GM19035 (cell line): ENCODE measurements around the gene CCDC28B.
"Not testable (repeated sequence)": the region's sequence is repeated elsewhere in the genome, so short reads cannot be mapped to it uniquely, and the experiment has no call there.

Source experiments
- ATAC-seq: cut with Tn5 transposase; IDR thresholded peaks from one replicate; pipeline ENCODE4 v1.9.1; 2021; ENCODE audit not compliant: unreplicated experiment

Gene CCDC28B

DNA sequence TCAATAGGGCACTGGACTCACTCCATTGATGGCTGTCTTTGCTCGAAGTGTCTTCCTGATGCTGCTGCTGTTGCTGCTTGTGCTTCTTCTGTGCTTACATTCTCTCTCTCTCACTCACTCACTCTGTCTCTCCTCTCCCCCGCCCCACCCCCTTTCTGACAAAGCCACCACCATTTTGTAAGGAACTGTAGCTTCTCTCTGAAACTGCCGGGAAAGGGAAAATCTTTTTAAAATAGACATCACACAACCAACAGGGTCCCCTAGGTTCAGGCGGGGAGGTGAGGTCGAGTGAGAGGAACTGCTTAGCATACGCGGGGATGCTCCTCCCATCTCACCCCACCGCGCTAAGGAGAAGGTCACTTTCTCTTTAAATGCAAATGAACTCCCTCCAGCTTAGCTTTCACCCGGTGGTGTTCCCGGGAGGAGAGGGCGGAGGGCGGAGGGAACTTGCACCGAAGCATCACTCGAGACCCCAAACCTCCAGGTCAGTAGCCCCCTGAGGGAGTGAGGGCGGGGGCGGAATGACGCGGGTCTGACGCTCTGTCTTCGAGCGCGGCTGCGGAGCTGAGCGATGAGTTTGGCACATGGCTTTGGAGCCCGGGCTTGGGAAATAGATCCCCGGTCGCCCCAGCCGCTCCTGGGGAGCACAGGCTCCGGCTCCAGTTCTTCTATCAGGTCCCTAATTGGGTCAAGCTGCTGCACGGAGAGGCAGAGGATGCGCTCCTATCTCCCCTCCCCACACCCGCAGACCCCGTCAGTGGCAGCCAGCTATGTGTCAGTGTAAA, at the start of gene CCDC28B:
TSS of gene CCDC28B (plus strand) at position 370 of the 785 bp plus-strand sequence. CDS start 1,341 bp downstream, outside the sequence.
- no peak for ATAC-seq

DNA sequence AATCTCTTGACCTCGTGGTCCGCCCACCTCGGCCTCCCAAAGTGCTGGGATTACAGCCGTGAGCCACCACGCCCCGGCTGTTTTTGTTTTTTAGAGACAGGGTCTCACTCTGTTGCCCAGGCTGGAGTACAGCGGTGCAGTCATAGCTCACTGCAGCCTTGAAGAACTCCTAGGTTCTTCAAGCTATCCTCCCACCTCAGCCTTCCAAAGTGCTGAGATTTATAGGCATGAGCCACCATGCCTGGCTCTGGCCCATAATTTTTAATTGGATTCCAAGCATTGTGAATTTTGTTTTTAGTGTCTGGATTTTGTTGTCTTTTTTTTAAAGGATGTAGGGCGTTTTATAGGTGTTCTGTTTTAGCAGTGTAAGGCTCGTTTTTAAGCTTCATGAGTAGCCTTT, 49.5 kb upstream of the CCDC28B start:
- ATAC-seq, result no peak

DNA sequence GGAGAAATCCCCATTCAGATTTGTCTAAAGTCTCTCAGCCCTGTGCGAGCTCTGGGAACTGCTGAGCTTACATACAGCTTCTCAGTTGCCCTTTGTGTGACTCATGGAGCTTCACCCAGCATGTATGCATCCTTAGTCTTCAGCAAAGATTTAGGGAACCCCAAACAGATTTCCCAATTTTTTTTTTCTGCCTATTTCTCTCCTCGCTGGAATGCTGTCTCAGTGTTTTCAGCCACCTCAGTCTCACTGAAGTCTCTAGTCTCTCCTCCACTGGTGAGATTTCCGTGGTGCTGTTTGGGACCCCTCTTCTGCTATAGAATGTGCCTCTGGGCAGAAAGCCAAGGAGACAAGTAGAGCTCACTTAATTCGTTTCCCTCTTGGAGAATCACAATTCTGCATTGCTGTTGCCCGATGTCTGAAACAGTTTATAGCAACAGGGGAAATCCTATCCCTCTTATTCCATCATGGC, 49.0 kb upstream of the CCDC28B start:
- no peak for ATAC-seq

DNA sequence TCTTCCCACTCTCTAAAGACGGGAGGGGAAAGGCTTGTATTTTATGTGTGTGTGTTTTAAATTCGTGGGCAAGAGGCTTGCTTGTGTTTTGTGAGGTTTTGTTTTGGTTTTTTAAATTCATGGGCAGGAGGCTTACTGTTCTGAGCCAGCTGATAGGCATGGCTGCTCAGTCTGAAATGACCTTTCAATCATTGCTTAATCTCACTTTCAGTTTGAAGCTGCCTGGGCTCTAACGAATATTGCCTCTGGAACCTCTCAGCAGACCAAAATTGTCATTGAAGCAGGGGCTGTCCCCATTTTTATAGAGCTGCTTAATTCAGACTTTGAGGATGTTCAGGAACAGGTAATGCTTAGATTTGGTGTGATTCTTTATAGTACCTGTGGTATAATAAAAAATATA, 41.2 kb upstream of the CCDC28B start:
- no peak for ATAC-seq

DNA sequence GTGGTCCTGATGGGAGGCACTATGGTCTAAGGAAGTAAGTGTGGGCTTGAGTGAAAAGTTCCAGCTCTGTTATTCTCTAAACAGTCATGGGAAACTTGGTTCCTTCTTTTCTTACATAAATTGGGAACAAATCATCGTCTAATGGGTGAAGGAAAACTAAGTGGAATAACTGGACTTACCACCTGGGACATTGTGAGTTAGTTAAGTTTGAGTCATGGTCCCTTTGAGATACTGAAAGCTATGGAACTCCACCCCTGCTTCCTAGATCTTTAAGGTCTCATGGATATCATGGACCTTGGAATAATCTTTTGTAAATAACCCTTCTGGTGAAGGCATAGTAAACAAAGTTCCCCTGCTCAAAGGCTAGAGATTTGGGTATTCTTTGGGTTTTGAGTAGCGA, 37.0 kb upstream of the CCDC28B start:
- ATAC-seq, result no peak

DNA sequence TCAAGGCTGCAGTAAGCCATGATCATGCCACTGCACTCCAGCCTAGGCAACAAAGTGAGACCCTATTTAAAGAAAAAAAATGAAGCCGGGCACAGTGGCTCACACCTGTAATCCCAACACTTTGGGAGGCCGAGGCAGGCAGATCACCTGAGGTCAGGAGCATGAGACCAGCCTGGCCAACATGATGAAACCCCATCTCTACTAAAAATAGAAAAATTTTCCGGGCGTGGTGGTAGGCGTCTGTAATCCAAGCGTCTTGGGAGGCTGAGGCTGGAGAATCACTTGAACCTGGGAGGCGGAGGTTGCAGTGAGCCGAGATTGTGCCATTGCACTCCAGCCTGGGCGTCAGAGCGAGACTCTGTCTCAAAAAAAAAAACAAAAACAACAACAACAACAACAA, 34.8 kb upstream of the CCDC28B start:
- not testable (repeated sequence) for ATAC-seq

DNA sequence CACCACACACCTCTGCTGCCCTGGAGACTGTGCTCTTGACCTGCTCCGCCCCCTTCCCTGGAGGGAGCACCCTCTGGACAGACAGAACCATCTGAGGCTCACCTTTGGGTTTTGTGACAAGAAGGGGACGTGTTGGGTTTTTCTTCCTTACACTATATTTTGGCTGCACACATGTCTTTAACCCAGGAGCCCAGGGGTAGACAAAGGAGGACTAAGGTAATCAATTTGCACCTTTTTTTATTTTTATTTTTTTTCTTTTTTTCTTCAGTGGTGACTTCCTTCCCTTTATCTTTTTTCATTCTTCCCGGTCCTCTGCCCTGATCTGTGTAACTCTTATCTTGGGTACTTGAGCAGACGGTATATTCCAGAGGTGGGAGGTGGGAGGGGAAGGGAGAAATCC, 29.4 kb upstream of the CCDC28B start:
- no peak for ATAC-seq

DNA sequence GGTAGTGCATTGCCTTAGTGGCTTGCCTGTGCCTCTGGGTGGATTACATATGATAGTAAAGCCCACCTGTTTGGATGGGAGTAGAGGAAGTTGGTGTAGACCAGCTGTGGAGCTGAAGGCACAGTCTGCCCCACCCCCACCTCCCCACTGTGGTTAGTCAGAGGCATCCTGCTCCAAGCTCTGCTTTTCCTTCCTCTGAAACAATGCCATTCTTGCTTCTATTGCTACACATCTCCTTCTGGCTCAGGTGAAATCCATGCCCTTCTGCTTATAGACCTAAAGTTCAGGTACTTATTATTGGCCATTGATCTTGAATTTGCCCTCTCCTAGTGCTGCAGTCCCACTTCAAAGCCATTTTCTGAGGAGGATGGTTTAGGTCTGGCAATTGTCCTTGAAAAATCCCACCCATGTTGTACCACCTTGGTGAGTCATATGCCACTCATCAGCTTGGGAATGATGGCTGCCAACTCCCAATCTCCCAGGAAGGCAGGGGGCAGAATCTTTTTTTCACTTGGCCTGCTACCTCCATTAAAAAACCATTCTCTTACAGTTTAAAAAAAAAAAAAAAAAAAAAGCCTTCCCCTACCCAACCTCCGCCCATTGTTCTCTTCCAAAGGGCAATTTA, 27.7 kb upstream of the CCDC28B start:
- no peak for ATAC-seq

DNA sequence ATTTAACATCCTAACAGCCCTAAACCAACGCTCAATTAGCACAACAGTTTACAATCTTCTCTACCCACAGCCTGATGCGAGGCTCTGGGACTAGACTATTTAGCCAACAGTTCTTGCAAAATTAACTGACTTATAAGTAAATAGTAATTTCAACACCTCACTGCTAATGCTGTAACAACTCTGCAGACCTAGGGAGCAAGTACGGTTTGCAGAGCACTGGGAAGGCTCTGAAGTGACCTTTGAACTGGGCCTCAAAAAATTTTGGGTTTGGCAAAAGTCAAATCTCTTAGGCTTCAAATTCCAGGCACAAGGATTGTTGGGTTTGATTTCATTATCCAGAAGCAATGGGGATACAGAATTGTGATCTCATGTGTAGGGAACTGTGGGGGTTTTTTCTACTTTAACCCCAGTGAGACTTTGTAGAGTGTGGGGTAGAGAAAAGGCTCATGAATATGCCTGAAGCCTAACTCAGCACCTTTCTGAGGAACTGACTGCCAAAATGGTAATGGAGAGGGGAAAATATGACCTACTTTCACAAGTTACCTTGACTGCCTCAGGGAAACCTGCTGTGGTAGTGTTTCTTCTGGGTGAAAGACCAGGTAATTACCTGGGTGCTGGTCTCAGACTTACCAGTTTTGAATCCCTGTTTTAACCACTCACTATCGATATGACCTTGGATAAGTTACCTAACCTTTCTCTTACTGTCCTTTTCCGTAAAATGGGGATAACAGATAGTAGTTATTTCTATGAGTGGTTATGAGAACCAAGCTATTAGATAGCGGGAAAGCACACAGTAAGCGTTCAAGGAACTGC, 21.8 kb upstream of the CCDC28B start:
- no peak for ATAC-seq

DNA sequence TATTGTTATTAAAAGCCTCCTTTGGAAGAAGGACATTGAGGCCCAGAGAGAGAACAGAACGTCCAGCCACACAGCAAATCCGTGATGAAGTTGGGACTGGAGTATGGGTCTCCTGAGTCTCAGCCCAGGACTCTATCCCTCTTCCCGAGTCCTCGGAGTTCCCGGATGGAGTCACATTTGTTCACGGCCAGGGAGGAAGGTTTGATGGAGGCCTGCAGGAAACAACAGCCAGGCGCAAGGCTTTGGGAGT, 21.3 kb upstream of the CCDC28B start:
- peak; percentile 2 for ATAC-seq

DNA sequence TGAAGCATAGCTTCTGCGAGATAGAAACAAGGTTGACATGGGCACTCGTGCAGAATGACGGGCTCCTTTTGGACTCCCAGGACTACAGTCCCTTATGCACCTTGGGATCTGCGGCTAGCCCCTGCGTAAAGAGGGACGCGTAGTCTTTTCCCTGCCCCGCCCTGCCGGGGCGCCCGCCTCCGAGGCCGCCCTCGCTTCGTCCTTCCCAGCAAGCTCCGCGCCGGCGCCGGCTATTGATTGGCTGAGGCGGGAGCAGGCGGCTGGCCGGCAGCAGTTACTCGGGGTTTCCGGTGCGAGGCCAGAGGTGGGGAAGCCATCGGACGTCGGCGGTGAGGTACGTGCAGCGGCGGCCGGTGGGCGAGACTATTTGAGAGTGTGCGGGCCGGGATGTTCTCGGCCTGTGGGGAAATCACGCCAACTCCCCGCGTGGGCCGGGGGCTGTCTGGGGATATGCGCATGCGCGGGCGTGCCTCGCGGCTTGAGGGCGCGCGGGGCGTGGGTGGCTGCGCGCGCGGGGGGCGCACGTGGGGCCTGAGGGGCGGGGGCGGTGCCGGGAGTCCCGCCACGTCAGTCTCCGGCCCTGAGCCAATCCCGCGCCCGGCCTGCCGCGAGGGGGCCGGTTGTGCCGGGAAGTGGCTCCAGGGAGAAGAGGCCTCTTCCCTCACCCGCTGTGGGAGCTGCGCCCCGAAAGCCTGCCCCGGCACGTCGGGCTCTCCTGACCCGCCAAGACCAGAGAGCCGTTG, 20.8 kb upstream of the CCDC28B start, which contains the start of gene TXLNA:
TSS of gene TXLNA (plus strand) at position 233 of the 743 bp plus-strand sequence. CDS start 671 bp downstream, outside the sequence.
- ATAC-seq, result peak; percentile 88

DNA sequence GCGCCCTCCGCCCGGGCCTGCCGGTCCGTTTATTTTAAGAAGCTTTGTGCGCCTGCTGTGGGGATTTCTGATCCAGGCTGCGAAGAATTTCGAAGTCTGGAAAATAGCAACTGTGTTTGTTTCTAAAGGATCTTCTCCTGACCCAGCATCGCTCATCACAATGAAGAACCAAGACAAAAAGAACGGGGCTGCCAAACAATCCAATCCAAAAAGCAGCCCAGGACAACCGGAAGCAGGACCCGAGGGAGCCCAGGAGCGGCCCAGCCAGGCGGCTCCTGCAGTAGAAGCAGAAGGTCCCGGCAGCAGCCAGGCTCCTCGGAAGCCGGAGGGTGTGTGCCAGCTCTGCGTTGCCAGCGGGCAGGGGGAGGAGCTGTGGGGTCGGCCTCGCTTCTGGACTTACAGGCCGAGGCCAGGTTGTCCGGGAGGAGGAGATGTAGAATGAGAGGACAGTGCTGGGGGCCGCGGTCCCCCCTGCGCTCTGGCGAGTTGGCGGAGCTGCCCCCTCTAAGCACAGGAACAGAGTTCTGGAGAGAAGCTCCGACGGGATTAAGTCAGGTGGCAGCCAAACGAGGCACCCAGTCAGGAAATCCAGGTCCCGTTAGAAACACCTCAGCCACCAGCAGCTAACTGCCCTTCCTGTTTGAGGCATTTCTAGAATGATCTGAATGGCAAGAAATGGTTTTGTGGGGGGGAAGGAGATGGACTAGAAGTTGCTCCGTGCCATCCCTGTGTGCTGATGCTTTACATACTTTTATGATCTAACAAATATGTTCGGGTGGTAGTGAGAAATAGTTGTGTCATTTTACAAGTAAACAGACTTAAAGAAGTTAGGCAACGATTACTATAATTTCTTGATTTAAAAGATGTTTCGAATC, 20.0 kb upstream of the CCDC28B start:
- no peak for ATAC-seq

DNA sequence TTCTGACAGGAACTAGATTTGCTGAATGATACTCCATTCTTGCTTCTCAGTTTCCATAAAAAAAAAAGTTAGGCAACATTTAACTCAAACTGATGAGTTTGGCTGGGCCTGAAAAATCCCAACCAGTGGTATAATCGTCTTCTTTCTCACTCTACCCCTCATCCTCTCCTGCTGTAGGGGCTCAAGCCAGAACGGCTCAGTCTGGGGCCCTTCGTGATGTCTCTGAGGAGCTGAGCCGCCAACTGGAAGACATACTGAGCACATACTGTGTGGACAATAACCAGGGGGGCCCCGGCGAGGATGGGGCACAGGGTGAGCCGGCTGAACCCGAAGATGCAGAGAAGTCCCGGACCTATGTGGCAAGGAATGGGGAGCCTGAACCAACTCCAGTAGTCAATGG, 19.3 kb upstream of the CCDC28B start:
- no peak for ATAC-seq

DNA sequence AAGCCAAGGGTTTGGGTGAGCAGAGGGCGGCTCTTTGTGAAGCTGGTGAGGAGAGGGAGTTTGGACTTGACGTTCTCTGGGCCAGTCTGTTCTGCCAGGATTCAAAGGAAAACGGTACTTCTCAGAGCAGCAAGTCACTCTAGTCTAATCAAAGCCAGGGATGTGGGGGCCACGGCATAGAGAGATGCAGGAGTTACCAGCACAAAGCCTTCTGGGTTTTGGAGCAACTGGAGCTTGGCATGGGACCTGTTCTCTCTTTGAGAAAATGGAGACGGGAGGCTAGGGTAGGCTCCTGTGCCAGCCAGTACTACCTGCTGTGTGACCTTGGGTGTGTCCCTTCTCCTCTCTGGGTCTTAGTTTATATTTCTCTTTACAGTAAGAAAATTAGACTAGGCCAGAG, 18.8 kb upstream of the CCDC28B start:
- no peak for ATAC-seq

DNA sequence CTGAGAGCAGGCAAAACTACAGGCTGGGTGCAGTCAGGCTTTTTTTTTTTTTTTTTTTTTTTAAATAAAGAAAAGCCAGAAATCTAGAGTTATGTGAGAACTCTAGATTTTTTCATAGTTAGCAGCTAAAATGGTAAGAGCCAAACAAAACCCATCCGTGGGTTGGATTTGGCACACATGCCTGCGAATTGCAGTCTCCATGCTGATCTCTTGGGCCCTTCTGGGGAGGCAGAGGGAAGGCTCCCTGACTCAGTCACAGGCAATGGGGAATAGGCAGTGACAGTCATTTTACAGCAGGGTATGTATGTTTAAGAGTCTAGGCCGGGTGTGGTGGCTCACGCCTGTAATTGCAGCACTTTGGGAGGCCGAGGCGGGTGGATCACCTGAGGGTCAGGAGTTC, 18.3 kb upstream of the CCDC28B start:
- no peak for ATAC-seq

DNA sequence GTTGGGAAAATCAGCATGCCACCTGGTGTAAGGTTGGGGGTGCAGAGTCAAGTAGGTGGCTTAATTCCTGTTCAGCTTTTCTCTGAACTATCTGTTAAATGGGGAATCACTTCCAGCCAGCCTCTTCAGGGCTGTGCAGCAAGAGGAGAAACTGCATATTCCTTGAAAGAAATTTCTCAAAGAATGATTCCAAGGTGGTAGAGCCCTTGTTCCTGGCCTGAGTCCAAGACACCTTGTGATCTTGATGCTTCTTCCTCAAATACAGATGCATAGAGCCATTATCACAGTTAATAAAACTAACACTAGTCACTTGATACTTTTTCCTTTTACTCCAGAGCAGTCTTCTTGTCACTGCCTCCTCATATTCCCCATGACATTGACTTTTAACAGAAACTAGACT, 15.7 kb upstream of the CCDC28B start:
- no peak for ATAC-seq

DNA sequence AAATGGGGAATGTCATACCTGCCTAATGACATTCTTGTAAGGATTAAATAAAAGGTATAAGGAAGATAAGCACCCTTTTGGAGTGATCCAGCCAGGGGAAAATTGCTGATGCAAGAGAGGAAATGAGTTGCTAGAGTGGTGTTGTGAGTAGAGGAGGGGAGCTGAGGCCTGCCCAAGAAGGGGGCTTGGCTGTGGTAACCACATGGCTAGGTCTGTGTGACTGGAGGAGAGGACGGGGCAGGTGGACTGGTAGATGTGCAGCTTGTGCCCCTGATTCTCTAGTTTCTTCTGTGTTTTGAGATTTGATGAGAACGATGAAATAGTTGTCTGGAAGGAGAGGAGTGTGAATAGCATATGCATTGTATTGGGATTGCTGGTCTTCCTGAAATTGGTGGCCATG, 14.3 kb upstream of the CCDC28B start:
- no peak for ATAC-seq

DNA sequence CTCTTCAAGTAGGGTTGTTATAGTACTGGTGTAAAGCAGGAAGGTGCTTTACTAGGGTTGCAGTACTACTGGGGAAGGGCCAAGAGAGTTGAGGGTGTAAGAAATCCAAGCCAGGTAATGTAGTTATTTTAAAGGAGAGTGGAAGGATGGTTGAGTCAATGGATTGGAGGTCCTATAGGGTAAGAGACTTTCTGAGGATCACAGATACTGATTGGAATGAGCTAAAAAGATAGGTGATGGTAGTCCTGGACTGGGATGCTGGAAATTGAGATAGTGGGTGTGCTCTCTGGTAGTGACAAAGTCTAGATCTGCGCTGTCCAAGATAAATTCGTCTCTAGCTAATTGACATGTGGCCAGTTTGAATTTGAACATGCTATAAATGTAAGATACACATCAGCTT, 13.9 kb upstream of the CCDC28B start:
- ATAC-seq, result no peak

DNA sequence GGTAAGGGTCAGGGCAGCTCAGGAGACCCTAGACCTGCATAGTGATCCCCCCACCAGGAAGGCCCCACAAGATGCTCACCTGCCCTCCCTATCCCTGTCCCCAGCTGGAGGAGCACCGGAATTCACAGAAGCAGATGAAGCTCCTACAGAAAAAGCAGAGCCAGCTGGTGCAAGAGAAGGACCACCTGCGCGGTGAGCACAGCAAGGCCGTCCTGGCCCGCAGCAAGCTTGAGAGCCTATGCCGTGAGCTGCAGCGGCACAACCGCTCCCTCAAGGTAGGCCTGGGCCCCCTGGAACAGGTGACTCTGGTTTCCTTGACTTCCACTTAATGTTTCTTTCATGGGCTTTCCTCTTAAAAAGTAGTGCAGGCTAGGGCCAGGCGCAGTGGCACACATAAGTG, 12.5 kb upstream of the CCDC28B start:
- ATAC-seq, result no peak

DNA sequence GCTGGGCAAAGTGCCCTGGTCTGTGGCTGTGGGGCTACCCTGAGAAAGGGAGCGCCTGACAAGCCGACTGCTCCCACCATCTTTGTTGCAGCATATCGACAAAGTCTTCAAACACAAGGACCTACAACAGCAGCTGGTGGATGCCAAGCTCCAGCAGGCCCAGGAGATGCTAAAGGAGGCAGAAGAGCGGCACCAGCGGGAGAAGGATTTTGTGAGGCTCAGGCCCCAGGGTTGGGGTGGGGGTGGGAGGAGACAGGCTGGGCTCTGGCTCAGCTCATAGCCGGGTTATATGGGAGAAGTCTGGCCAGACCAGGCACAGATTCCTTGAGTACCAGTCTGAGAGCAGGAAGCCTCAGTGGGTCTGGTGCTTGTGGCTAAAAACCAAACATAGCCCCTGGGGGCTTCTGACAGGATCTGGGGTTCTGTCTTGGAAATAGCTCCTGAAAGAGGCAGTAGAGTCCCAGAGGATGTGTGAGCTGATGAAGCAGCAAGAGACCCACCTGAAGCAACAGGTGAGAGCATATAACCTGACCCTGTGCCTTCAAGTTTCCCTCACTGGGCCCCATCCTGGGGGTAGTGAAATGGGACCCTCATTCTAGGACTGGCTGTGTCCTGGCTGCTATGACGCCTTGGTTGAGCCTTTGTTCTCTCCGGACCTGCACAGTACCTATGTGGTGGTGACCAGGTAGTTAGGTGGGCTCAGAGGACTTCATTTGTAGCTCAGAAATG, 8.0 kb upstream of the CCDC28B start:
- no peak for ATAC-seq
